SU-DHL-6 (cell line): ENCODE measurements around the gene FGF1.

Source experiments
- EZH2phosphoT487 ChIP-seq: fragments of 200-600 bp; sonication (generic), shearing (Covaris generic); conservative IDR thresholded peaks from 2 replicates; pipeline ENCODE4 v1.6.1; 2018; ENCODE audit warnings: mild to moderate bottlenecking, antibody characterized with exemption, low read length, moderate library complexity, mixed read lengths
- TF ChIP-seq, protein P1 (sequence below): fragments of 200-600 bp; sonication (generic); IDR thresholded peaks from one replicate; pipeline ENCODE4 v1.5.1; 2017; ENCODE audit warnings: antibody characterized with exemption, mild to moderate bottlenecking, low read length, moderate library complexity; ENCODE audit not compliant: insufficient read depth, poor library complexity, severe bottlenecking

DNA sequence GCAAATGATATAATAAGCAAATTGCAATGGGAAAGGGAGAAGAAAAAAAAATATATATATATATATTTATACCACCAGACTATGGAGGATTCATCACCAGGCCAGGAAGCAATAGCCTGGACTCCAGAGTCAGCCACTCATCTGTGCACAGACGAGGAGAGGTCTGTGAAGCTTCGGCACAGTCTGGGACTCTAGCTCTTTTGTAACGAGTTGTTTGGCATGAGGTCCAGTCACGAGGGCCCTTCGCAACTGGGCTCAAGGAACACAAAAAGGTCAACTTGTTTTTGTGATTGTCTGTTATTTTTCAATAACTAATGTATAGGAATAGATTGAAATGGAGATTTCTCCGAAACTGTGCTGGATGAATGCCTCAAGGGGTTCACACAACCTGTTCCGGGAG, 14.7 kb upstream of the FGF1 start:
- TF ChIP-seq, protein P1, sequence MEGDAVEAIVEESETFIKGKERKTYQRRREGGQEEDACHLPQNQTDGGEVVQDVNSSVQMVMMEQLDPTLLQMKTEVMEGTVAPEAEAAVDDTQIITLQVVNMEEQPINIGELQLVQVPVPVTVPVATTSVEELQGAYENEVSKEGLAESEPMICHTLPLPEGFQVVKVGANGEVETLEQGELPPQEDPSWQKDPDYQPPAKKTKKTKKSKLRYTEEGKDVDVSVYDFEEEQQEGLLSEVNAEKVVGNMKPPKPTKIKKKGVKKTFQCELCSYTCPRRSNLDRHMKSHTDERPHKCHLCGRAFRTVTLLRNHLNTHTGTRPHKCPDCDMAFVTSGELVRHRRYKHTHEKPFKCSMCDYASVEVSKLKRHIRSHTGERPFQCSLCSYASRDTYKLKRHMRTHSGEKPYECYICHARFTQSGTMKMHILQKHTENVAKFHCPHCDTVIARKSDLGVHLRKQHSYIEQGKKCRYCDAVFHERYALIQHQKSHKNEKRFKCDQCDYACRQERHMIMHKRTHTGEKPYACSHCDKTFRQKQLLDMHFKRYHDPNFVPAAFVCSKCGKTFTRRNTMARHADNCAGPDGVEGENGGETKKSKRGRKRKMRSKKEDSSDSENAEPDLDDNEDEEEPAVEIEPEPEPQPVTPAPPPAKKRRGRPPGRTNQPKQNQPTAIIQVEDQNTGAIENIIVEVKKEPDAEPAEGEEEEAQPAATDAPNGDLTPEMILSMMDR = no peak
- TF ChIP-seq EZH2phosphoT487 = no peak
